Inferior parietal cortex (tissue), 1 donor: ENCODE data around the gene MVK.

Experiments used
- DNase-seq: peaks from one replicate; pipeline ENCODE4 v3.0.0-alpha.2; 2016; ENCODE audit errors: extremely low spot score

The MVK gene

GRCh38 chr12:109573029-109573913, at the start of gene MVK, which contains the start of gene MMAB:
Gene MVK, plus strand, starts transcription at chr12:109573794. Its CDS starts 1,029 bp downstream, at chr12:109574823.
Gene MMAB, minus strand, starts transcription at chr12:109573504. Its CDS starts 24 bp downstream, at chr12:109573480.
- DNase-seq, result peak; percentile 99

DNA sequence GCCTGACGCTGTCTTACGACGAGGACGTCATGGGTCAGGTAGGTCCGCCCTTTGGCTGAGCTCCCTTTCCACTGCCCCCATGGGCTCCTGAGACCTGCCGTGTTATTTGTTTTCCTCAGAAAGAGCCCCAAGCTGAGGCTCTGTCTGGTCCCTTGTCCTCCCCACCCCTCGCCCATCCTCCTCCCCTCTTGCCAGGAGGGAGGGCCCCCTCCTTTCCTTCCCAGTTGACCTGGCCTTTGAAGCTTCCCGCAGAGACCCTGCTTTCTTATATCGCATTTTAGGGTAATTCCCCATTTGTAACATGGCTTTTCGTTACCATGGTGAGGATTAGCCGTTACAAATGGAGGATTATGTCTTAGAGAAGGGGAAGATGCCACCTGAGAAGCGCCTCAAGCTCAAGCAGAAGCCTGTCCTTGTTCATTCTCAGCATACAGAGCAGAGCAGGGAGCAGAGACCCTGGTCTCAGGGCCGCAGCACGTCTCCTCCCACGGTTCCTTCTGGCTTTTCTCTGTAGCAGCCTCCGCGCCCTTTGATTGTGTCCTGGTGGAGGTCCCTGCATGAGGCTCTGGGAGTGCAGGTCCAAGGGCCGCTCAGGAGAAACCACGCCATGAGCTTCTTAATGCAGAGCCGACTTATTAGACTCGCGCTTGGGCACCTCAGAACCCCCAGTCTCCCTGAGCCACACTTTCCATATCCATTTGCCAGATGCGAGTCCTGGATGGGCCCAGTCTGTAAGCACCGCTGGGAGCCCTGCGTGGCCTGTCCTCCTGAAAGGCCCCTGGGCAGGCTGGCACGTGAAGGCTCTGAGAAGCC, 48.9 kb upstream of the MVK start:
- DNase-seq, result no peak

GRCh38 chr12:109525279-109525585, 48.4 kb upstream of the MVK start:
- DNase-seq, result no peak

DNA sequence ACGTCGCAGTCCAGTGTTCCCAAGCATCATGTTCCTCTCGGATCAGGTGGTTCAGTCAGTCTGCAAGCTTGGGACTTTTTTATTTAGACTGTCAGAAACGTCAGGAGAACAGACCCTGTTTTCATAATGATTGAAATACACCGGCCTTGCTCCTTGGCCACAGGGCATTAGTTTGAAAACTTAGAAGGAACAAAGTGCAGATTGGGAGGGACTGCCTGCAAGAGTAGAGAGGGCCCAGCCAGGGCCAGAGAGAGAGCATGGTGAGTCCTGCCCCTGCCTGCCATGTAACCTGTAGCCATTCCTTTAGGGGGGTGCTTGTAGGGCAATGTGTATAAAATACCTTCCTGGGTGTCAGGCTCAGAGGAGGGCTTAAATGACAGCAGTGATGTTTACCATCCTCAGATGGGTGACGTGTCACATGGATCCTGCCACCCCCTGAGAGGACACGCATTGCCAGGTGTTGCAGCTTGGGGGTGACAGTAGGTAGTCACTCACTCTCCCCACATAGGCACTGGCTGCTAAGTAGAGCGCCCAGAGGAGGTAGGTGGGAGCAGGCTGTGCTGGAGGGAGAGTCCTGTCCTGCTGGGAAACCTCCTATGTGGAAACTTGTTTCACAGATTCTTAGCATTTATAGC, 46.0 kb upstream of the MVK start:
- no peak for DNase-seq

DNA sequence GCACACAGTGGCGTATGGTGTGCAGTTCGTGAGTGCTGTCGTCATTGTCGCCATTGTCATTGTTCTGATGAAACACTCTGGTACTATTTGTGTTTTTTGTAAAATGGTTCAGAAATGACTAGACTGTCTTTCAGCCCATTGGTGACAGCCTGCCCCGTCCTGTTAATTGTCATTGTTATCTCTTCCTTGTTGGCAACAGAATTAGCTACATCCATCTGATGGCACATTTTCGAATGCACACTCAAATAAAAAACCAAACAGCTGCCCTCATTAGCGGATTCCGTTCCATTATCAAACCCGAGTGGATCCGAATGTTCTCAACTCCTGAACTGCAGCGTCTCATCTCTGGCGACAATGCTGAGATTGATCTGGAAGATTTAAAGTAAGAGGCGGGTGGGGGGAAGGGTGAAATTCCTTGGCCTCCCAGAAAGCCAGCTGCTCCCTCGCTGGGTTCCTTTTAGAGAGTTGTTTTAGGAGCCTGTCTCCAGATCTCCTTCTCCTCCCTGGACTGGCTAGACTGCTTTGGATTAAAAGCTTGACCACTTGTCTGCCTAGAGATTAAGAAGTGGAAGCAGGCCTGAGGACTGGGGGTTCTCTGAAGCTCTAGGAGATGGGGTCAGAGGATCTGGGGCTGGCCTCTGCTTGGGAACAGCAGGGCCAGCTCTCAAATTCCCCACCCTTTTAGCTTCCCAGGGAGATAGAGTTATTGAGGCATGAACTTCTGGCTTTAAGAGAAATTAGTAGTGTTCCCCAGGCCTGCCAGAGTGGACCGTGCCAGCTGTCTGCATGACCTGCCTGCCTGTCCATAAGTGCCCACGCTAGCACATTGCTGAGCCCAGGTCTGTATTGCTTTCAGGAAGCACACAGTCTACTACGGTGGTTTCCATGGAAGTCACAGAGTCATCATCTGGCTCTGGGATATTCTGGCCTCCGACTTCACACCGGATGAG, 43.6 kb upstream of the MVK start:
- DNase-seq, result peak; percentile 28

DNA sequence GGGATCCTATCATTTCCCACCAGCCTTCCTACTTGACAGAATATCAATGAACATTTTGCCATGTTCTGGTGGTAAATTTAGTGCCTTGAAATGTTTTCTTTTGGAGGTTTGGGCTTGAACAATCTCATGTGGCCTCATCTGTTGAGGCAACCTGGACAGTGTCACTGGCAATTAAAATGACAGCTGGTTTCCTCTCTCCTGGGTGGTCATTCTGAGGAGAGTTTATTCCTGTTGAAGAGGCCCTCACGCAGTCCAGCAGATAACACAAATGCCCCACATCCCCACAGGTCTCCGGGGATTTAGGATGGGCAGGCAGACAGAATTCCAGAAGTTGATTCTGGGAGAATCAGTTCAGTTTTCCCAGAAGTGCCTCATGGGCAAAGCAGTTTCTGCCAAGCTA, 42.2 kb upstream of the MVK start:
- no peak for DNase-seq

DNA sequence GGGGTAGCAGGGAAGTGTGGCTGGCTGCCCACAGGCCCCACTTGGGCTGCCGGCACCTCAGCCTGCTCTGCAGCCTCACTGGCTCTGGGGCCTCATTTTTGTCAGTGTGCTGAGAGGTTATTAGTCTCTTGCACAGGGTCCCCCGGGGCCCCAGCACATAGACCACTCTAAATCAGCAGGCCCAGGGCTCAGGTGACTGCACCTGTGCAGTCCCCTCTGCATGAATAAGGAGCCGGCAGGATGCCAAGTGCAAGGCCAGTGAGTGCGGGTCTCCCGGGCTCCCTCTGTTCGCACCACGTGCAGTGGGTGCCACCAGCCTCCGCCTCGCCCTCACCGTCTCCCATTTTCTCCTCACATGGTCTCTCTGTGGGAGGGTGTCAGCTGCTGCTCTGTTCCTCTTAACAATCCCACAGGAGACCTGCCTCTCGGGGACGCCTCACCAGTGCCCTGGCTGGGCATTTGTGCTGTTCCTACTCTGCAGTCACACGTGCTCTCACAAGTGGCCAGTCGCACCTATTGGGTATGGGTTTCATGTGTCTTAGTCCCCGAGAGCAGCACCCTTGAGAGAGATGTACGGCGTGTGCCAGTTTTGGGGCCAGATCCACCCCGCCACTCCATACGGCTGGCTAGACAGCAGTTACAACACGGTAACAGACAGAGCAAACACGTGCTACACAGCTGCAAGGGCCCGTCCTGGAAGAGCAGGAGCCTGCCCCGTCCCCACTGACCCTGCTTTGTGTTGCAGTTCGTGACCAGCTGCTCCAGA, 40.7 kb upstream of the MVK start:
- no peak for DNase-seq

- DNase-seq, result no peak
These were observed 40.2 kb upstream of the MVK start for GRCh38 chr12:109533487-109533740.

- DNase-seq, result no peak
These were observed 39.1 kb upstream of the MVK start for GRCh38 chr12:109534456-109534855.

DNA sequence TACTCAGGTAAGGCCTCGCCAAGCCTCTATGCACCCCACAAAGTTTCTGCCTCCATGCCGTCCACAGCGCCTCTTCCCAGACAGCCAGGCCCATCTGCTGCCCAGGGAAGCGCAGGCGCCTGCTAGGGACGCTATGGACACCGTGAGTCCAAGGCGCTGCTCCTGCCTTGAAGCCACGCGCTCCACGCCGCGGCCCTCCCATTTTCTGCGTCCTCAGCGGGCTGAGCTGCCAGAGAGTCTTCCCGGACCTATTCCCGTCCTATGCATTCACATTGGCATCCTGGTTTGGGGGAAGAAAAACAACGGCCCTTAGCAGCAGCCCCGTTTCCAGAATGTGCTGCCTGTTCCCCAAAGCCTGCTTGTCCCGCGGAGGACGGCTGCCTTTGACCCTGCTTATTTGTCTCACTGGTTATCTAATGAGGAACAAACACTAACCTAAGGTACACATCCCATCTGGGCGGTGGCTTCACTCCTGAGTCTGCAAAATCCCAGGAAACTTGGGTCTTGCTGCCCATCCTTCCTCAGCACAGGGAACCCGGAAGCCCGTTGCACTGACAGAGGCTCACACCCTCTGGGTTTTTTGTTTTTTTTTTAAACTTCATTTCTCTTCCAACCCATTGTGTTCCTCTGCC, 38.2 kb upstream of the MVK start:
- DNase-seq, result no peak

- DNase-seq, result no peak
These were observed 37.7 kb upstream of the MVK start for GRCh38 chr12:109535863-109536250.

GRCh38 chr12:109537136-109537535, 36.5 kb upstream of the MVK start:
- DNase-seq, result no peak

DNA sequence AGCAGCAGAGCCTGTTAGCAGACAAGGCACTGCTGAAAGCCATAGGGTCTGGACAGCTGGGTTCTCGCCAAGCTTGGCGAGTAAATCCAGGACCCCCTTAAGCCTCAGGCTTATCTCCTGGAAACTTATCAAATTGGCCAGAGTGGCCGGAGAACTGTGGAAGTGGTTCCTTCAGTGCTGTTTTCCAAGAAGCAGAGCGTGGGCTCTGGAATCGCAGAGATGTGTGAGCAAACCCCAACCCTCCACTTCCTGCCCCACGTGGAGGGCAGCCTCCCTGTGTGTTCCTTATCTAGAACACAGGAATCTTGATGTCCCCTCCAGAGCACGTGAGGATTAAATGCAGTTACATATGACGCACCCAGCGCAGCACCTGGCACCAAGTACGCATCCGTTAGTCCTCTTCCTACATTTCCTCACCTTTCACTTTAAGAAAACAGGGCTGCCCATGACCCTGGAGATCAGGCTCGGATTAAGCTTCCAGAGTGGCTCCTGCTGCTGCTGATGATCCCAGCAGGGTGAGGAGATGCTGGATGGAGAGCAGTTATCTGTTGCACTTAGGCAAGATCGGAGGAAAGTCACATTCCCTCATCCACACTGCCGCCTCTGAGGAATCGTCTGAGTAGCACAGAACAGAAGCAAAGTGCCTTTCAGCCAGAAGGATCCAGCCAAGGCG, 35.3 kb upstream of the MVK start:
- no peak for DNase-seq

DNA sequence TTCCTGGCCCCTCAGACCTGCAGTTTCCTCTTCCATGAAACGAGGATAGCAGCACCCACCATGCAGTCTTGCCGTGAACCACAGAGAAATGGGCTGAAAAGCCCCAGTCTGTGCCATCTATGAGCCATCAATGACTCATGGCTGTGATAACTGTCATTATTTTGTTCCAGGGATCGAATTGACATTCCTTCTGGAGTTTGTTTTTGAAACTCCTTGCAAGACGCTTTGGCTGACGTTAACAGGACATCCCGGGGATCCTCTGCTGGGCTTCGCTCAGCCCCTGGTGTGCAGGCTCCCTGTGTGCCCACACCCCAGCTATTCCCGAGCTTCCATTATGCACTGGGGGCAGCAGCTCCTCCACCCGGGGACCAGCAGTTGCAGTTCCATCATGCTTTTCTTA, 34.1 kb upstream of the MVK start:
- DNase-seq, result no peak

GRCh38 chr12:109540526-109541412, 32.8 kb upstream of the MVK start:
- DNase-seq, result peak; percentile 35

- no peak for DNase-seq
These were observed 32.2 kb upstream of the MVK start for GRCh38 chr12:109541413-109541726.

GRCh38 chr12:109542014-109542413, 31.6 kb upstream of the MVK start:
- no peak for DNase-seq

DNA sequence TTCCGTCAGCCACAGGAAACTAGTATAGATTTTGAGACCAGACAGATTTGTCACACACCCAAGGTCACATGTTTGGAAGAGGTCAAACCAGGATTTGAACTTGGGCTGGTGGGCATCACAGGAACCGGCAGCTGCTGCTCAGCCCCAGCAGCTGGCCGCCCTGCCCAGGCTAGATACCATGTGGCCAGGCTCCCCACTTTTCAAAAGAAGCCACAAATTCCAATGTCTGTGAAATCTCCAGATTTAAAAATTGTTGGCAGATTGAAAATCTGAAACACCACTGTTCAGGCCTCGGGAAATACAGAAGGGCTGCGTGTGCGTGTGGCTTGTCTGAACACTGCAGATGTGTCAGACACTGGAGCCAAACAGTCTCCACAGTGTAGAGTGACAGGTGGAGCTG, 30.7 kb upstream of the MVK start:
- no peak for DNase-seq

GRCh38 chr12:109544955-109545531, 28.6 kb upstream of the MVK start:
- DNase-seq, result no peak
